ACHN (cell line): Measurements from ENCODE around the gene TOMM40L.
"Not testable (repeated sequence)": the region's sequence is repeated elsewhere in the genome, so short reads cannot be mapped to it uniquely, and the experiment has no call there.

Experiments used
- DNase-seq: peaks from one replicate; pipeline ENCODE4 v3.0.0-alpha.2; 2015
- in situ Hi-C: cut with HindIII; loops from 2 replicates; pipeline ENCODE4 v1.10.0; 2017; ENCODE audit warnings: low sequenced_read_pairs, low pct_ligation_motif_present, low pct_unique_long_range_greater_than_20kb

The TOMM40L gene

GRCh38 chr1:161235957-161236775 lies 10.3 kb downstream of the TOMM40L start:
- in situ Hi-C loops: no loop called here
- DNase-seq: no peak

GRCh38 chr1:161238039-161238473 lies 12.2 kb downstream of the TOMM40L start, which contains the start of gene NR1I3:
NR1I3 (minus strand) TSS chr1:161238203; CDS start chr1:161236565, 1,638 bp downstream.
- DNase-seq: no peak
- in situ Hi-C loops: no loop called here

- DNase-seq: no peak
- in situ Hi-C loops: no loop called here
Observed at GRCh38 chr1:161241682-161242081, 15.8 kb downstream of the TOMM40L start.

- DNase-seq: no peak
- in situ Hi-C loops: no loop called here
Observed at GRCh38 chr1:161242313-161242712, 16.5 kb downstream of the TOMM40L start.

- DNase-seq: no peak
- in situ Hi-C loops: no loop called here
Observed at GRCh38 chr1:161244888-161245287, 19.0 kb downstream of the TOMM40L start.

GRCh38 chr1:161250100-161250499 lies 24.2 kb downstream of the TOMM40L start:
- in situ Hi-C loops, DNase-seq: not testable (repeated sequence)

GRCh38 chr1:161250829-161251228 lies 25.0 kb downstream of the TOMM40L start:
- DNase-seq: no peak
- in situ Hi-C loops: no loop called here

- in situ Hi-C loops: no loop called here
- DNase-seq: no peak
Observed at GRCh38 chr1:161251579-161251978, 25.7 kb downstream of the TOMM40L start.

GRCh38 chr1:161255302-161255701 lies 29.4 kb downstream of the TOMM40L start:
- in situ Hi-C loops, DNase-seq: not testable (repeated sequence)

- DNase-seq, in situ Hi-C loops: not testable (repeated sequence)
Observed at GRCh38 chr1:161255955-161256520, 30.2 kb downstream of the TOMM40L start.

GRCh38 chr1:161257109-161257508 lies 31.2 kb downstream of the TOMM40L start:
- DNase-seq, in situ Hi-C loops: not testable (repeated sequence)

- DNase-seq: peak; percentile 46
- in situ Hi-C loops: no loop called here
Observed at GRCh38 chr1:161258439-161259344, 32.8 kb downstream of the TOMM40L start, which contains the start of gene PCP4L1. PCP4L1 (plus strand) TSS chr1:161258745; CDS start chr1:161258975, 230 bp downstream.

GRCh38 chr1:161259345-161259702 lies 33.5 kb downstream of the TOMM40L start:
- in situ Hi-C loops: no loop called here

GRCh38 chr1:161259765-161260164 lies 33.9 kb downstream of the TOMM40L start:
- in situ Hi-C loops: no loop called here
- DNase-seq: no peak

More at GRCh38 chr1:161259345-161259702, 33.5 kb downstream of the TOMM40L start:
- DNase-seq: no peak

- no peak for DNase-seq
- in situ Hi-C loops: no loop called here
Observed at GRCh38 chr1:161260376-161261260, 34.8 kb downstream of the TOMM40L start.

- peak; percentile 42 for DNase-seq
Observed at GRCh38 chr1:161261261-161262235, 35.7 kb downstream of the TOMM40L start.

GRCh38 chr1:161265305-161265704 lies 39.4 kb downstream of the TOMM40L start:
- in situ Hi-C loops: no loop called here
- DNase-seq: peak; percentile 64

More at GRCh38 chr1:161261261-161262235, 35.7 kb downstream of the TOMM40L start:
- in situ Hi-C loops: no loop called here
